ENCODE measurements around the gene ATP5ME. TPM values are rescaled to one million over a fixed set of nuclear protein-coding genes. Genes with fewer than 3 reads are reported as not detected.
A peak's percentile ranks its signal among the peaks of the same experiment; 100 is the strongest.

Gene ATP5ME
- total and polyA plus RNA-seq, 2 experiments from 2014 or later = 143 to 669 TPM

DNA sequence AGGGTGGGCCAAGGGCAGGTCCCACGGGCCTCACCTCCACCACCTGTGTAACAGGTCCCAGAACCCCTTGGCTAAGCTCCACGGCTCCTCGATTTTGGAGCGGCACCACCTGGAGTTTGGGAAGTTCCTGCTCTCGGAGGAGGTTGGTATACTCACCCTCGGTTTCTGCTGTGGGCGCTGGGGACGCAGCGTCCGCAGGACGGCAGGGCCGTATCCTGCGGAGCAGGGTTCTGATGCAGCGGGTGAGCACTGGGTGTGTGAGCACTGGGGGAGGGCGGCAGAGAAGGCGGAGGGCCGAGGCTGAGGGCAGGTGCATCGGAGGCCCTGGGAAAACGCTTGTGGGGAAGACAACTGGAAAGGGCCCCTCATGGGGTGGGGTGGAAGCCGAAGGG is 11.0 kb downstream of the ATP5ME start:
- Histone ChIP-seq H3K9me2 (replicated peaks; ENCODE audit: insufficient read depth) (no peaks in the 10 kb centered on the region), H3K4me1 (ENCODE audit: insufficient read depth) (peaks cover 12% of the 10 kb centered on the region), H3K36me3 (replicated peaks; ENCODE audit: insufficient read depth, low read depth) (no peaks in the 10 kb centered on the region), H3K27me3 (no peaks in the 10 kb centered on the region), H3K4me3 (peak overlapping the region; percentile 86), H2AFZ (peak overlapping the region; percentile 92), H3K27ac (peak overlapping the region; percentile 70), H4K20me1 (ENCODE audit: insufficient read depth, poor library complexity, severe bottlenecking) (no peaks in the 10 kb centered on the region), H3K79me2 (peaks cover 2% of the 10 kb centered on the region), H3K4me2 (peak overlapping the region; percentile 94), H3K9me3 (ENCODE audit: low read depth) (no peaks in the 10 kb centered on the region)
- no peak for DNase-seq (ENCODE audit: low spot score)
- WGBS (ENCODE audit: low lambda C conversion rate, missing lambda C conversion rate) = 65% methylated on average over 20 of the region's 20 CpGs
- TF ChIP-seq EZH2phosphoT487 (IDR thresholded peaks at IDR 0.05; ENCODE audit: low read depth, severe bottlenecking, unreplicated experiment) (no peak), CTCF (IDR thresholded peaks at IDR 0.05; ENCODE audit: poor library complexity) (no peak), EZH2 (IDR thresholded peaks at IDR 0.05; ENCODE audit: borderline replicate concordance) (no peak)

- Histone ChIP-seq H3K4me3 (no peak overlapping the region), H3K36me3 (replicated peaks; ENCODE audit: insufficient read depth, low read depth) (no peaks in the 10 kb centered on the region), H4K20me1 (ENCODE audit: insufficient read depth, poor library complexity, severe bottlenecking) (no peaks in the 10 kb centered on the region), H3K4me2 (no peak overlapping the region), H3K27ac (no peak overlapping the region), H3K79me2 (peaks cover 2% of the 10 kb centered on the region), H3K9me2 (replicated peaks; ENCODE audit: insufficient read depth) (no peaks in the 10 kb centered on the region), H3K9me3 (ENCODE audit: low read depth) (no peaks in the 10 kb centered on the region), H3K4me1 (ENCODE audit: insufficient read depth) (peaks cover 12% of the 10 kb centered on the region), H3K27me3 (no peaks in the 10 kb centered on the region), H2AFZ (no peak overlapping the region)
- TF ChIP-seq EZH2 (IDR thresholded peaks at IDR 0.05; ENCODE audit: borderline replicate concordance) (no peak), CTCF (IDR thresholded peaks at IDR 0.05; ENCODE audit: poor library complexity) (no peak), EZH2phosphoT487 (IDR thresholded peaks at IDR 0.05; ENCODE audit: low read depth, severe bottlenecking, unreplicated experiment) (no peak)
- WGBS (ENCODE audit: low lambda C conversion rate, missing lambda C conversion rate) = 98% methylated on average over 39 of the region's 42 CpGs
- no peak for DNase-seq (ENCODE audit: low spot score)
Measured at GRCh38 chr4:661881-662761, 12.0 kb downstream of the ATP5ME start.

GRCh38 chr4:661231-661630 is 12.8 kb downstream of the ATP5ME start:
- H3K4me1 ChIP-seq (ENCODE audit: insufficient read depth) = peaks cover 12% of the 10 kb centered on the region
- DNase-seq (ENCODE audit: low spot score) = no peak
- WGBS (ENCODE audit: low lambda C conversion rate, missing lambda C conversion rate) = 88% methylated on average over 3 of the region's 3 CpGs
- H3K79me2 ChIP-seq = peaks cover 2% of the 10 kb centered on the region
- H2AFZ ChIP-seq = no peak overlapping the region
- H4K20me1 ChIP-seq (ENCODE audit: insufficient read depth, poor library complexity, severe bottlenecking) = no peaks in the 10 kb centered on the region
- H3K36me3 ChIP-seq (replicated peaks; ENCODE audit: insufficient read depth, low read depth) = no peaks in the 10 kb centered on the region
- H3K4me2 ChIP-seq = no peak overlapping the region
- H3K27me3 ChIP-seq = no peaks in the 10 kb centered on the region
- H3K27ac ChIP-seq = no peak overlapping the region
- H3K9me2 ChIP-seq (replicated peaks; ENCODE audit: insufficient read depth) = no peaks in the 10 kb centered on the region
- no peaks in the 10 kb centered on the region for H3K9me3 ChIP-seq (ENCODE audit: low read depth)
- no peak for TF ChIP-seq EZH2phosphoT487 (IDR thresholded peaks at IDR 0.05; ENCODE audit: low read depth, severe bottlenecking, unreplicated experiment)
- no peak for TF ChIP-seq EZH2 (IDR thresholded peaks at IDR 0.05; ENCODE audit: borderline replicate concordance)
- no peak for TF ChIP-seq CTCF (IDR thresholded peaks at IDR 0.05; ENCODE audit: poor library complexity)
- no peak overlapping the region for H3K4me3 ChIP-seq
